ENCODE results near the gene CRTC1.

Gene CRTC1, protein sequence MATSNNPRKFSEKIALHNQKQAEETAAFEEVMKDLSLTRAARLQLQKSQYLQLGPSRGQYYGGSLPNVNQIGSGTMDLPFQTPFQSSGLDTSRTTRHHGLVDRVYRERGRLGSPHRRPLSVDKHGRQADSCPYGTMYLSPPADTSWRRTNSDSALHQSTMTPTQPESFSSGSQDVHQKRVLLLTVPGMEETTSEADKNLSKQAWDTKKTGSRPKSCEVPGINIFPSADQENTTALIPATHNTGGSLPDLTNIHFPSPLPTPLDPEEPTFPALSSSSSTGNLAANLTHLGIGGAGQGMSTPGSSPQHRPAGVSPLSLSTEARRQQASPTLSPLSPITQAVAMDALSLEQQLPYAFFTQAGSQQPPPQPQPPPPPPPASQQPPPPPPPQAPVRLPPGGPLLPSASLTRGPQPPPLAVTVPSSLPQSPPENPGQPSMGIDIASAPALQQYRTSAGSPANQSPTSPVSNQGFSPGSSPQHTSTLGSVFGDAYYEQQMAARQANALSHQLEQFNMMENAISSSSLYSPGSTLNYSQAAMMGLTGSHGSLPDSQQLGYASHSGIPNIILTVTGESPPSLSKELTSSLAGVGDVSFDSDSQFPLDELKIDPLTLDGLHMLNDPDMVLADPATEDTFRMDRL

DNA sequence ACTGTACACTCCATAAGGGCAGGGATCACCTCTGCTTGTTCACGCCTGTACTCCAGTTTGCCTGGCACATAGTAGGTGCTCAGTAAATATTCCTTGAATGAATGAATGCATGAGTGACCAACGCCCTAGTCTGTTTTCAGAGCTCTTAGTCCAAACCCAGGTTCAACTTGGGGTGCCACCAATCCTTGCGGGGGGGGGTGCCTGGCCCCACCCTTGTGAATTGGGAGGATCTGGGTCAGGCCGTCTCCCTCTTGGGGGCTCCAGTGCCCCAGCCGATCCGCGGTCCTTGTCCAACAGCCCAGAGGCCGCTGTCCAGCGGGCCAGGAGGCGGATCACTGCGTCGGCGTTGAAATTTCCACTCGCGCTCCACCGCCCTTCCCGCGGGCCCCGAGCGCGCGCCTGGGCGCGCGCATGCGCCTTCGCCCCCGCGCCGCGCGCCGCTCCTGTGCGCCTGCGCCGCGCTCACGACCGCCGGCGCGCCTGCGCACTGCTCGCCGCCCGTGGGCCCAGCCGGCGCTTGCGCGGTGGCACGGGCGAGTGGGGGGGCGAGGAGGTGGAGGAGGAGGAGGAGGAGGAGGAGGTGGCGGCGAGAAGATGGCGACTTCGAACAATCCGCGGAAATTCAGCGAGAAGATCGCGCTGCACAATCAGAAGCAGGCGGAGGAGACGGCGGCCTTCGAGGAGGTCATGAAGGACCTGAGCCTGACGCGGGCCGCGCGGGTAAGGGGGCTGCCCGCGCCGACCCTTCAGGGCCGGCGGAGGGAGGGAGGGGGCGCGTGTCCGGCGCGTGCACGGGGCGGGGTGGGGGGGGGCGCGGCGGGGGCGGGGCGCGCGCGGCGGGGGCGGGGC is at the start of gene CRTC1:
CRTC1 (plus strand) TSS at position 572 of the 849 bp plus-strand sequence; CDS start at position 595, 23 bp downstream.
- peak; percentile 96 for DNase-seq

DNA sequence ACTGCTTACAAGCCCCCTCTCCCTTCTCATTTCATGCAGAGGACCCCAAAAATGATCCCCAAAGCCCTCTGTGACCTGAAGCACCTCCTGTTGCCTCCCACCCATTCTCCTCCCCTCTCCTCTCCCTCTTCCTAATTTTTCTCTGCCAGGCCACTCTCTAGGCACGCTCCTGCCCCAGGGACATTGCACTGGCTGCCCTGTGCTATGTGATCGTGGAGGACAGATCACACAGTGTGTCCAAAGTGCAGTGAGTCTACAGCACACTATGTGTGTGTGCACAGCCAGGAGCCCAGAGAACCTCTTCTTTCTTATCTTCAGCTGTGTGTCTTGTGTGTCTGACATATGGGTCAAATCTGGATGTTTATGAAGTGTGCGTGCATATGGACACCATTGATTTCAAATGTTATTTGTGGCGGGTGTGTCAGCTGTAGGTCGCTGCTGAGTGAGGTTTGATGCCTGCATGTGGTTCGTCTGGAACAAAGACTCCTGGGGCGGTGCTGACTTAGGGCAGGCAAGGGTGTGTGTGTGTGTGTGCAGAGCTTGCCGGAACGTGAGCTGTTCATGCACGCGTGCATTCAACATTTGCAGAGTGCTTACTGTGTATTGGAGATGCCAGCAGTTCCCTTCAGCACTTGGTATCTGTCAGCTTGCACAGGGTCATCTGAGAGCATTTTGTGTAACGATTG is 48.7 kb upstream of the CRTC1 start:
- DNase-seq, result peak; percentile 72

DNA sequence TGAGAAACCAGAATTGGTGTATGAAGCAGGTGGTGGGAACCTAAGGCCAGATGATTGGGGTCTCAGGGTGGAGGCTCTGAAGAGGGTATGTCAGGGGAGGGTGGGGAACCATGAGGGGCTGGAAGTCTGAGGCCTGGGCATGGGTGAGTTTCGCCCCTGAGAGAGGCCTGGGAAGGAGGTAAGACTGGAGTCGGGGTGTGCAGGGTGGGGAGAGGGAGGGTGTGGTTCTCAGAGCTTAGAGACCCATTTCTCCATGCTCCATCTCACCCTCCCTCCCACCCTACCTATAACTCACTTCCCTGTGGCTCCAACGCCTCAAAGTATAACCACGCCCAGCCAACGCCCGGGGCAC is 47.7 kb upstream of the CRTC1 start:
- DNase-seq, result no peak

DNA sequence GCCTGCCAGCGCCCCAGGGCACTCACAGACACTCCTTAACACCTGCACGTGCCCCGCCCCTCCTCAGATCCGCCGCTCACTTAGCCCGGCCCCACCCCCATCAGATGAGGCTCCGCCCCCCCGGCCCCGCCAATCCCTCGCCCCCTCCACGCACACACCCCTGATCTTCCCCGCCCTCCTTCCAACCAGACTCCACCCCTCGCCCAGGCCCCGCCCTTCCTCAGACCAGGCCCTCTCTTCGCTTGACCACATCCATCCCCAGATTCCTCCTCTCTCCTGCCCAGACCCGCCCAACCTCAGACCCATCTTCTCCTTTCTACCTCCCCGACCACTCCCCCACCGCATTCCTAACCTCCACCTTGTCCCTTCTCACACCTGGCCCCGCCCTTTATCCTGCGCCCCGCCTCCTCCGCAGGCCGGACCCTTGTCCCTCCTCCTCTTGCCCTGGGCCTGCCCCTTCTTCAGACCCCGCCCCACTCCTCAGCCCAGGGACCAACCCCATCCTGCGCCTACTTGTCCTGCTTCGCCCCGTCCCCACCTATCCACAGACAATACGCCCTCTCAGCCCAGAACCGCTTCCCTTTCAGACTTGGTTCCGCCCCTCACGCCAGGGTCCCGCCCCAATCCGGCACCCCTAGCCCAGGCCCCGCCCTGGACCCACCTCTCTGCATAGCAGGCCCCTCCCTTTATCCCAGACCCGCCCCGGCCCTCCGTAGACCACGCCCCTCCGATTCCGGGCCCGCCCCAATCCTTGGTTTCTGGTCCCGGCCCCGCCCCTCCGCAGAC is 47.1 kb upstream of the CRTC1 start:
- peak; percentile 98 for DNase-seq

DNA sequence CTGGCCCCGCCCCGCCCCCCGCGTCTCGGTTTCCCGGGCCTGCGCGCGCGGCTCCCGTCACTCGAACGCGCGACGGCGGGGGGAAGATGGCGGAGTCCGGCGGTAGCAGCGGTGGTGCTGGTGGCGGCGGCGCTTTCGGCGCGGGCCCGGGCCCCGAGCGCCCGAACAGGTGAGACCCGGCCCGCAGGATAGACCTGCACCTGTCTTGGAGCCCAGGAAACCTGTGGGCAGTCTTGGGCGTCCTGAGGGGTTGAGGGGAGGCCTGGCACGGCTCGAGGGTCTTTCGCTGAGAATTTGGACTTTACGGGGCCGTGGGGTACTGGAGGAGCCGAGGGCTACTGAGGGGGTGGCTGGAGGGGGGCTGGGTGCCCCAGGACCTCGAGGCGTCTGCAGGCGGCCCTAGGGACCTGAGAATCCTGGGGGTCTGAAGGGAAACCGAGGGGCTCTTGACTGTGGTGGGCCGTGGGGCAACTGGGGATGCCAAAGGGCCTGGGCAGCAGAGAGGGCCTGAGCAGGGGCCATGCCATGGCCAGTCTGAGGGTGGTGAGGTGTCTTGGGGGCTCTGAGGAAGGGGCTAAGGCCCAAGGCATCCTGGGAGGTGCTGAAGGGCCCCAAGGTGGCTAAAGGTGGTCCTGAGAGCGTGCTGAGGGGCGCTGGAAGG is 46.4 kb upstream of the CRTC1 start, which contains the start of gene KLHL26:
KLHL26 (plus strand) TSS at position 60 of the 661 bp plus-strand sequence; CDS start at position 87, 27 bp downstream.
- no peak for DNase-seq

DNA sequence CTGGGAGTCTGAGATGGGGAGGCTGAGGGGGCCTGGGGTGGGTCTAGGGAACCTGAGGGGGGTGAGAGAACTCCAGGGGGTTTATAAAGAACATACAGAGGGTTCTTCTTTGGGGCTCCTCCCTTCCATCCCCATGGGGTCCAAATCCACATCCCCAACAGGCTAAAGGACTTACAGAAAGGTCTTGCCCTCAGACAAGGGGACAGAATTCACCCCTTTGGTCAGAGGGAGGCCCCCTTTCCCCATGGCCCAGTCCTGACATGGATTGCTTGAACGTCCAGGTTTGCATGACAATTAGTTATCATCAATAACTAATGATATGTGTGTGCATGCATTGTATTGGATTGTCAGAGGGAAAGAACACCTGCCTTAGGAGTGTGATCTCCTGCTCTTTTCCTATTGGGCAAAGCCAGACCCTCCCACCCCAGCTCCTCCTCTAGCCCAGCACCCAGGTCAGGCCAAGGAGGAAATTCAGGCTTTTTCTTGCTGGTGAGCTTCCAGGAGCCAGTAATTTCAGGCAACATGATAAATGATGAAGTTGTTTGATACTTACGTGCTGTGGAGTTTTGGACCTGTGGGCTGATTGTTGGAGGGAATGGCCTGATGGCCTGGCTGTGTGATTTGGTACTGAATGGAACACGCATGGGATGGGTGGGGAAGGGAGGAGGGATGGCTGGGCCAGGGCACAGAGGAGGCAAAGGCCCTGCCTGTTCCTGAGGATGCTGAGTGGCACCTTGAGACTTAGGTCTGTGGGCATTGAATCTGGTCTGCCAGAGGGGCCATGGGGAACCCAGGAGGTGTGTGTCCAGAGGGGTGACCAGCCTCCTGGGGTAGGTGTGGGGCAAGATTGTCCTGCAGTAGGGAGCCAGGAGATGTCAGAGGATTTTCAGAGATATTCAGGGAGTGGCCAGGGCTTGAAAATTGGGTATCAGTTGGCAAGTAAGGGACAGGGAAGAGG is 45.5 kb upstream of the CRTC1 start:
- DNase-seq, result peak; percentile 30

DNA sequence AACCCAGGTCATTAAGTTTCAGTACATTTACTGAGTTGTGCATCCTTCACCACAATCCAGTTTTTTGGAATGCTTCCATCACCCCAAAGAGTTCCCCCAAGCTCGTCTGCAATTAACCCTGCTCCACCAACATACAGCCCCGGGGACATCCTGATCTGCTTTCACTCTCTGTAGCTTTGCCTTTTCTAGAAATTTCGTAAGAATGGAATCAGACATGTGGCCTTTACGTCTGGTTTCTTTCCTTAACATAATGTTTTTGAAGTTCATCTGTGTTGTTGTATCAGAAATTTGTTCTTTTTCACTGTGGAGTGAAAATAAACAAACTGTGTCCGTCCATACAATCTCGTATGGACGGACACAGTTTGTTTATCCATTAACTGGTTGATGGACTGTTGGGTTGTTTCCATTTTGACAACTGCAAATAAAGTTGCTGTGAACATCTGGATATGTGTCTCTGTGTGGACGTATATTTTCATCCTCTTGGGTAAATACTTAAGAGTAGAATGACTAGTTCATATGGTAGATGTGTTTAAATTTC is 43.7 kb upstream of the CRTC1 start:
- no peak for DNase-seq

DNA sequence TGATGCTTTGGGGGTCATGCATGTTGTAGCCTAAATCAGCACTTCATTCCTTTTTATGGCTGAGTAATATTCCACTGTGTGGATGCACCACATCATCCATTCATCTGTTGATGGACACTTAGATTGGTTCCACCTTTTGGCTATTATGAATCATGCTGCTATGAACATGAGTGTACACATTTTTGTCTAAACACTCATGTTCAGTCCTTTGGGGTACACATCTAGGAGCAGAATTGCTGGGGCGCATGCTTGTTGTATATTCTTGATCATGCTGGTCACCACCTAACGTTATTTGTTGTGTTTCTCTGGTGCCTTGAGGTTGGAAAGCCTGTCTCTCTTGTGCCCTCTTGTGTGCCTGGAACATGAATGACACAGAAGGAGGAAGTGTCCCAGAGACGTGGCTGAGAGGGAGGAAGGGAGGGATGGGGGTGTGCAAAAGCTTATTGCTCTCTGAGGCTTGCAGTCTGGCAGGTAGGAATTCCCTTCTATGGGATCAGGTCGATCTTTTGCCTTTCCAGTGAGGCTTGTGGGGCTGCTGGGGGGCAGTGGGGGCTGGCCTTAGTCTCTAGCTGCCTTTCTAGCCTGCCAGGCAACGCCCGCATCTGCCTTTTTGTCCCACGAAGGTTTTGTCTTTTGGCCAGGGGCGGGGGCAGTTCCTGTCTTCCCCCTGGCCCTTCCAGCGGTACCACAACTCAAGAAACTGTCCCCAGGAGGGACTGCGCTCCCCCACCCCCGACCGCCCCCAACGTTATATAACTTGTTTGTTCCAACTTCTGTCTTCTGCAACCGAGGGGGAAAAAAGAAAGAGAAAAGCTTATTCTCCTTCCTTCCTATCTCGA is 39.1 kb upstream of the CRTC1 start:
- no peak for DNase-seq

DNA sequence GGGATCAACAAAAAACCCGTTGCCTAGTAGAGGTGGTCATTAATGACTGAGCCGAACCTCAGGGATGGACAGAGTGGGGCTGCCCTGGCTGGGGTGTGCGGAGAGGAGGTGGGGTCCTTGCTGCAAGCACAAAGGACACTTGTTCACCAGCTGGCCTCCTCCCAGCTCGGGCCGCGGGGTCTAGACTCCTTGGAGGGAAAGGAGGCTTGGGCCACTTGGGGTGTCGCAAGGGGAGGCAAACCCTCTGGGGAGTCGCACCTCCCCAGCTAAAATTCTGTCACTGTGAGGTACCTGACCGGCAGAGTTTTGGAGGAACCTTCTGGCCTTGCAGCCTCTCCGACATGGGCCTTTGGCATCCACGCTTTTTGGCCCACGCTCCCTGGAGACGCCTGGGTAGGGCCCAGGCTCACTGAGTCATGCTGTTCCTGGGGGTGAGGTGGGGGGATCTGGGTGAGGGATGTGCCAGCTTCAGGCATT is 38.4 kb upstream of the CRTC1 start:
- no peak for DNase-seq

DNA sequence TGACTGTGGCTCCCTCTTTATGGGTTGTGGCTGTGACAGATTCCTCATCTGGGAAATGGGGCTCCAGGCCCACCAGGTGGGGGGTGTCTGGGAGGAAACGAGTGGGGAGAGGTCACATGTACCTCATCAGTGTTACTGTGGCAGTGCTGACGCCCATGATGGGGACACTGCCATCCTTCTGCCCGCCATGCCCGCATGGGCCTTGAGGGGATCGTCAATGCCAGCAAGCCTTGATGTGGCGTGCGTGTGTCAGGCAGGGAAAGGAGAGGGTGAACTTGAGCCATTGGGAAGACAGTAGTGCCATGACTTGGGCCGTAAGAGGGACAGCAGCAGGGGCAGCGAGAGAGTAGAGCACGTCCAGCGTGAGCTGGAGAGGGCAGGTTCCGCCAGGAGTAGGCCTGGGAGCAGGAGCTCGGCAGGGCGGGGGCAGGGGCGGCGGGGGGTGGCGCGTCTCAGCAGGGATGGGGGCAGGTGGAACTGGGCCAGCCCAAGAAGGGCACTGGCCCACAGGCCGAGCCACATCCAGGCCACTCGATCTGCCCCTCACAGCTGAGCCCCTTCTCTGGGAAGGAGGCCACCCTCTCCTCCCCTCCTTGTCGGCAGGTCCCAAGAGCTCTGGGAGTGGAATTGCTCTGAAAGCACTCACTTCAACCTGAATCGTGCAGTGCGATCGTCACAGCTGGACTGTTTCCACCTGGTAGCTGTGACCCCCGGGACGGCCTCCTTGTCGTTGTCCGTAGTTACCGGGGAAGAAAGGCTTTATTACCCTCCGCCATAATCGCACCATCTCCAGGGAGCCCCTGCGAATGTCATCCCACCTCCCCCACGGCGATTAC is 36.7 kb upstream of the CRTC1 start:
- DNase-seq, result peak; percentile 66

DNA sequence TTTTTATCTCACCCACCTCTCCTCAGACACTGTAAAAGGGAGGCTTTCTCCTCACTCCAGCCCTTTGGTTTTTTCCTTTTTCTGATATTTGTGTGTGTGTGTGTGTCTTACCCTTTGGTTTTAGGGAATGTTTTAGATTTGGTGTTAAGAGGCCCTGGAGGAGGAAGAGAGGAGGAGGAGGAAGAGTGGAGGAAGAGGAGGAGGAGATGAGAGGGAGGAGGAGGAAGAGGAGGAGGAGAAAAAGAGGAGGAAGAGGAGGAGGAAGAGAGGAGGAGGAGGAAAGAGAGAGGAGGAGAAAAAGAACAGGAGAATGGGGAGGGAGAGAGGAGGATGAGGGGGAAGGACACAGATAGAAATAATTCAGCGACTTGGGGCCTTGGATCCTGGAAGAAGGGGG is 36.1 kb upstream of the CRTC1 start:
- DNase-seq, result no peak

DNA sequence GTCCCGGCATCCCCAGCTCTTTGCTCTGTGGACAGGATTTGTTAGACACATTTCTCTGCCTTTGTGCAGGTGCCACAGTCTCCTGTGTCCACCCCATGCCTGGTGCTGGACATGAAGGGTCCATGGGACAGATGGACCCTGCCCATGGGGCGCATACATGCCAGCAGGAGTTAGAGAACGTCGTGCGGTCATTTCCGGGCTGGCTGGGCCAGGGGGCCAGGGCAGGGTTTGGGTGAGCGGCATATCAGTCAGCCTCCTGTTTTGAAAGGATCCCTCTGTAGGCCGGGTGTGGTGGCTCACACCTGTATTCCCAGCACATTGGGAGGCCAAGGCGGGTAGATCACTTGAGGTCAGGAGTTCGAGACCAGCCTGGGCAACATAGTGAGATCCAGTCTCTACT is 35.7 kb upstream of the CRTC1 start:
- no peak for DNase-seq

DNA sequence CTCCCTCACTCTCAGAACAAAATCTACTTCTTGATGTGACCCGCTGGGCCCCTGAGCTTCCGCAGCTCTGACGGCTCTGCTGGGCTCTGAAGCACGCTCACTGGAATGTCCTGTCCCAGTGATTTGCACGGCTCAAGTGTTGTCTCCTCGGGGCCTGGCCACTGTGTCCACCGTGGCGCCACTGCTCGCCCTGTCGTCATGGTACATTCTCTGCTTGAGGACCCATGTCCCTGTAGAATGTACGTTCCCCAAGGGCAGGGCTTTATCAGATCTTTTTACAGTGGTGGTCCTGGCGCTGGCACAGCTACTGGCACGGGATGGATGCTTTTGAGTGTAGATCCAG is 34.5 kb upstream of the CRTC1 start:
- DNase-seq, result peak; percentile 72

DNA sequence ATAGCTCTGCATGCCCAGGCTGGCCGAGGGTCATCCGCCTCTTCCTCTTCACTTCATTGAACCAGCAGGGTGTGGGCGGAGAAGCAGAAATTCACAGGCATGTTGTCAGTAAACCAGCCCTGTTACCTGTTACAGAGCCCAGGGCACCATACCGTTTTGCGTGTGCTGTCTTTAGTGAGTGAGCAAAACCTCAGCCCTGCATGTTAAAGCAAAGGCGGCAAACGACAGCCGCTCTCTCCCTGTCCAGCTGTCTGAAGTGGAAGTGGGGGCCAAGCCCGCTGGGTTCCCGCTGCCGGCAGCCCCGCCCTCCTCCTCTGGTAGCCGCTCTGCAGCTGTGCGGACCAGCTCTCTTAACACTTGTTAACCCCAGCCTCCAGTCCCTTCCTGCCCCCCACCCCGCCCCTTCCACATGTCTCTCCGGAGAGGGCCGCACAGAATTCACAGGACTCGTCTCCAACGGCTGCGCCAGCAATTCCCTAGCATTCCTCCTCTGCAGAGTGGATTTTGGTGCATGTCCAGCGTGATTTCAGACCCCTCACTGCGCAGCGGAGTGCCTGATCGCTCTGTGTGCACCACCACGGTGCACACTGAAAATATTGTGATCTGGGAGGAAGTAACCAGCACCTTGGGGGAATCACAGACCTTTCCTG is 34.0 kb upstream of the CRTC1 start:
- peak; percentile 85 for DNase-seq

DNA sequence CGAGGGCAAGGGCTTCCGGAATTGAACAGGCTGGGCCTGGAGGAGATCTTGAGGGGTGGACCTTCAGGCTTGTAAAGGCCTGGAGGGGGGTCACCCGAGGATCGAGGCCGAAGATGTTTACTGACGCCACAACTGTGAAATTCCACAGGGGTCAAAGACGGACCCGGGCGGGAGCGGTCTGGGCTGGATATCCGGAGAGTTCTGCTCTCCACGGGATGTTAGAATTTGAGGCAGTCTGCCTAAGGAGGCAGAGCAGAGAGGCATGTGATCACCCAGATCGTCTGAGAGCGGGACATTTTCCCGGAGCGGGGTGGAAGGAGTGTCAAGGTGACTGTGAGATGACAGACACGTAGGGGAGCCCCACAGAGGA is 33.5 kb upstream of the CRTC1 start:
- DNase-seq, result no peak

DNA sequence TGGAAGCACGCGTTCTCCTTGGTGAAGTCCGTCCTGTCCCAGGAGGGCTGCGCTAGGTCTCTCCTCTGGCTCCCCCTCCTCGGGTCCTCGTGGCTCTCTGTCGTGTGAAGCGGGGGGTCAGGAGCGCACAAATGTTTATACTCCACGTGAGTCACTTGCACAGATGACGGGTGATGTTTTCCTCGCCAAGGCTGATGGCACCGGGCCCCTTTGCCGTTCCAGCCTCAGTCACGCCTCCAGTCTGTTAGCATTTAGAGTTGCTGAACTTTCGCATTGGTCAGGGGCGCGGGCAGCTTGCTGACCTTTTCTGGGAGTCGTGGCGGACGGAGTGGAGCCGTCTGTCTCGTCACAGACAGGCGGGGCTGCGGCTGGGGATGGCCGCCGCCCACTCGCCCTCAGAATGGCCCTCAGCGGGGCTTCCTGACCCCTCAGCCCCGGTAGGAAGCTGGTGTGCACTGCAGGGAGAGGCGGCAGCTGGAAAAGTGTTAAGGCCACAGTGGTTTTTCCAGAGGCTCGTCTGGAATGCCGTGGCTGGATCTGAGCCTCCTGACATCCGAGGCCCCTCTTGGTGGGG is 32.9 kb upstream of the CRTC1 start:
- peak; percentile 53 for DNase-seq

DNA sequence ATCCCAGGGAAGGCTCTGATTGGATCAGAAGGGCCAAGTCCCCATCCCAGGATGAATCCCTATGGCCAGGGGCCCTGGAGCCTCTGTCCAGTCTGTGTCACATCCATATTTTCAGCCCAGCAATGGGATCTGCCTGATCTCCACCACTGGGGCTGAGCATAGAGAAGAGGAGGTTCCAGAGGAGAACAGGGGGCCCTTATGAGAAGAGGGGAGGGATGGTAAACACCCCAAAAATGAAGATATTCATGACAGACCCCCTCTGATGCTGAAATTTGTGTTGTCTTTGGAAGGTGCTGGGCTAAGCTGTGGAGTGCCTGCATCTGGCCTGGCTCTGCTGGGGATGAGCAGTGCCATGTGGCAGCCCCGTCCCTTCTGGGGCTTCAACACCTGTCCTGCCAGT is 32.2 kb upstream of the CRTC1 start:
- DNase-seq, result no peak
